Lung (tissue), 12 donors: Measurements from ENCODE around the gene CELSR1. TPM values are rescaled to one million over a fixed set of nuclear protein-coding genes. Genes with fewer than 3 reads are reported as not detected.

Experiments
- ATAC-seq: fragments of 200-7000 bp; cut with Tn5 transposase; one replicate; pipeline ENCODE4 v1.9.1; 2020; ENCODE audit warnings: moderate number of reproducible peaks; ENCODE audit not compliant: insufficient read depth, low FRiP score
- DNase-seq, 3 donors: peaks; one replicate each; pipeline ENCODE4 v3.0.0-alpha.2; 2013 to 2017
- H3K27ac ChIP-seq, 2 donors: one replicate each; pipeline ENCODE4 v1.5.1; 2013; ENCODE audit warnings: mild to moderate bottlenecking in 2 of 2, moderate library complexity in 2 of 2, control low read depth in 1 of 2, inconsistent platforms in 1 of 2, low read depth in 1 of 2, low read length in 1 of 2
- H3K27me3 ChIP-seq, 3 donors: one replicate each; pipeline ENCODE4 v1.5.1; 2013; ENCODE audit warnings: low read length in 2 of 3; ENCODE audit not compliant: control insufficient read depth in 3 of 3, insufficient read depth in 3 of 3
- H3K36me3 ChIP-seq, 4 donors: one replicate each; pipeline ENCODE4 v1.5.1; 2013; ENCODE audit warnings: low read length in 4 of 4, mild to moderate bottlenecking in 1 of 4, moderate library complexity in 1 of 4; ENCODE audit not compliant: control insufficient read depth in 4 of 4, insufficient read depth in 4 of 4
- H3K4me1 ChIP-seq, 5 donors: one replicate each; pipeline ENCODE4 v1.5.1; 2013; ENCODE audit warnings: low read length in 5 of 5, mild to moderate bottlenecking in 2 of 5, moderate library complexity in 1 of 5; ENCODE audit not compliant: control insufficient read depth in 5 of 5, insufficient read depth in 5 of 5
- H3K4me3 ChIP-seq: one replicate; pipeline ENCODE4 v1.5.1; 2013; ENCODE audit warnings: mild to moderate bottlenecking, control low read depth, moderate library complexity
- H3K9ac ChIP-seq, 2 donors: one replicate each; pipeline ENCODE4 v1.5.1; 2013; ENCODE audit warnings: low read length in 2 of 2, control low read depth in 1 of 2; ENCODE audit not compliant: insufficient read depth in 1 of 2
- H3K9me3 ChIP-seq, 4 donors: one replicate each; pipeline ENCODE4 v1.5.1; 2013; ENCODE audit warnings: low read length in 3 of 4, mild to moderate bottlenecking in 1 of 4, moderate library complexity in 1 of 4; ENCODE audit not compliant: control insufficient read depth in 4 of 4, insufficient read depth in 3 of 4
- CTCF ChIP-seq: IDR thresholded peaks from 2 replicates; pipeline ENCODE4 v1.5.1; 2012; ENCODE audit warnings: mild to moderate bottlenecking; ENCODE audit errors: control extremely low read depth, extremely low read depth
- WGBS, 2 donors: extraction: QIAGEN DNeasy Blood & Tissue Kit; methylation state at CpG; one replicate each; pipeline ENCODE4 v1.1.7; 2013; 5-methylcytosine and 5-hydroxymethylcytosine counted together
- polyA plus RNA-seq, 2 donors: library from polyadenylated mRNA; stranded (reverse); fragments of 200-250 nt; gene quantifications; one replicate each; pipeline ENCODE4 v1.2.1, GENCODE V29; 2013
- total RNA-seq, 2 donors: library from RNA; depleted of rRNA in 1 of 2; stranded (reverse); fragments of >200 nt in 1 of 2; gene quantifications; one replicate each; pipeline ENCODE4 v1.2.1, GENCODE V29; 2014 to 2021
- donor health status: control.
- donor health status: control.
- donor health status: Bipolar disorder and iron deficiency.
- donor health status: healthy.
- donor health status: DM: yes; HTN: yes; CAD: no.

CELSR1 gene
- total and polyA plus RNA-seq, 4 donors = 14.0 to 65.9 (median 32.7) TPM

- DNase-seq = no peak
- no peak overlapping the region for H3K9ac ChIP-seq
- no peak overlapping the region for H3K27ac ChIP-seq
- H3K27me3 ChIP-seq = no peaks in the 10 kb centered on the region
- ATAC-seq = no peak
- 90 to 93% methylated on average over 8 of the region's 8 CpGs for WGBS, 2 donors
- H3K4me3 ChIP-seq = no peak overlapping the region
- peaks cover 0 to 20% (median 4%) of the 10 kb centered on the region in 5 donors for H3K4me1 ChIP-seq
- TF ChIP-seq CTCF = no peak
- H3K36me3 ChIP-seq = peaks cover 0 to 4% (median 0%) of the 10 kb centered on the region in 4 donors
- H3K9me3 ChIP-seq = no peaks in the 10 kb centered on the region
Observed at GRCh38 chr22:46436595-46437175, 100.7 kb downstream of the CELSR1 start.

DNA sequence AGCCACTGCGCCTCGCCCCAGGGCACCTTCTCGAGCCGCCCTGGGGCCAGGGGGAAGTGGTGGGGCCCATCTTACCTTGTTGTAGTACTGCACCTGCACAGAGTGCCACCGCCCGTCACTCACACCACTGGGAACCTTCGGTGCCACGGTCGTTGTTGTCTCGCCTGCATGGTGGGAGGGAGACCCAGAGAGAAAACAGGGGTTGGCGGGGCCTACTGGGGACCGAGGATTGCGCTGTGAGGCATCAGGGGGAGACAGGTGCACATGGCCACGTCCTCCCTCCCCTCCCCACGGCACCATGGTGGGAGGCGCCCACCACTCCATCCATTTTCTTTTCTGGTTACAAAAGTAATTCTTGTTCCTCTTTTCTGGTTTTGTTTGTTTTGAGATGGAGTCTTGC is 104.1 kb downstream of the CELSR1 start:
- ATAC-seq (no peak), DNase-seq (no peak)
- peaks cover 0 to 21% (median 5%) of the 10 kb centered on the region in 5 donors for H3K4me1 ChIP-seq
- 94 to 95% methylated on average over 16 of the region's 16 CpGs for WGBS, 2 donors
- no peak for TF ChIP-seq CTCF
- no peak overlapping the region for H3K9ac ChIP-seq
- peaks cover 0 to 4% (median 0%) of the 10 kb centered on the region in 4 donors for H3K36me3 ChIP-seq
- H3K9me3 ChIP-seq = no peaks in the 10 kb centered on the region
- H3K4me3 ChIP-seq = no peak overlapping the region
- H3K27me3 ChIP-seq = no peaks in the 10 kb centered on the region
- H3K27ac ChIP-seq = no peak overlapping the region

- no peak for ATAC-seq
- 63 to 71% methylated on average over 25 of the region's 25 CpGs for WGBS, 2 donors
- no peak overlapping the region for H3K9ac ChIP-seq
- H3K4me3 ChIP-seq = no peak overlapping the region
- H3K9me3 ChIP-seq = no peaks in the 10 kb centered on the region
- peak overlapping the region in 1 of 2 donors; percentile 37 for H3K27ac ChIP-seq
- no peaks in the 10 kb centered on the region for H3K27me3 ChIP-seq
- no peak for TF ChIP-seq CTCF
- H3K4me1 ChIP-seq = peaks cover 0 to 12% (median 5%) of the 10 kb centered on the region in 5 donors
- peaks cover 0 to 4% (median 0%) of the 10 kb centered on the region in 4 donors for H3K36me3 ChIP-seq
- DNase-seq = no peak
Observed at GRCh38 chr22:46432164-46433068, 105.0 kb downstream of the CELSR1 start.
